Retinal pigment epithelial cell (primary cell): ENCODE measurements around the gene AQP2.

Source experiments
- DNase-seq: peaks from one replicate; pipeline ENCODE4 v3.0.0-alpha.2; 2010; ENCODE audit warnings: low read depth
- H3K4me3 ChIP-seq: 2 replicates; pipeline ENCODE4 v1.5.1; 2011; ENCODE audit warnings: mild to moderate bottlenecking, low read length, control low read depth, moderate library complexity
- CTCF ChIP-seq: conservative IDR thresholded peaks from 2 replicates; pipeline ENCODE4 v1.5.1; 2011; ENCODE audit warnings: low read depth, low read length, control low read depth, inconsistent platforms

The AQP2 gene

GRCh38 chr12:49950273-49951251, at the start of gene AQP2:
TSS of gene AQP2 (plus strand) at chr12:49950737. CDS start at chr12:49950831, 94 bp downstream.
- no peak for DNase-seq
- TF ChIP-seq CTCF = no peak
- H3K4me3 ChIP-seq = no peak within 1 kb of the TSS

- no peak for DNase-seq
- TF ChIP-seq CTCF = no peak
- H3K4me3 ChIP-seq = no peak overlapping the region
Observed at GRCh38 chr12:49901026-49901425, 49.5 kb upstream of the AQP2 start.

- no peak for DNase-seq
- no peak overlapping the region for H3K4me3 ChIP-seq
- TF ChIP-seq CTCF = no peak
Observed at GRCh38 chr12:49901986-49902385, 48.6 kb upstream of the AQP2 start.

GRCh38 chr12:49902399-49903350, 47.9 kb upstream of the AQP2 start:
- DNase-seq = no peak
- no peak overlapping the region for H3K4me3 ChIP-seq
- TF ChIP-seq CTCF = no peak

- no peak for DNase-seq
- TF ChIP-seq CTCF = no peak
- H3K4me3 ChIP-seq = peak overlapping the region; percentile 23
Observed at GRCh38 chr12:49903351-49903699, 47.2 kb upstream of the AQP2 start.

- peak within 1 kb of the TSS; percentile 30 for H3K4me3 ChIP-seq
- no peak for TF ChIP-seq CTCF
- DNase-seq = no peak
Observed at GRCh38 chr12:49903700-49904423, 46.7 kb upstream of the AQP2 start, which contains the start of gene FAIM2. TSS of gene FAIM2 (minus strand) at chr12:49903900. CDS start at chr12:49903792, 108 bp downstream.
